Kidney tubule cell (primary cell): Measurements from ENCODE around the gene XRCC5.

ENCODE experiments used
- DNase-seq: peaks from one replicate; pipeline ENCODE4 v3.0.0-alpha.2; 2018; ENCODE audit warnings: low spot score

Gene XRCC5

GRCh38 chr2:216233281-216233995, 124.3 kb downstream of the XRCC5 start:
- no peak for DNase-seq

GRCh38 chr2:216234106-216234505, 125.0 kb downstream of the XRCC5 start:
- no peak for DNase-seq

- DNase-seq, result no peak
Observed at GRCh38 chr2:216235462-216235861, 126.3 kb downstream of the XRCC5 start.

GRCh38 chr2:216235896-216236295, 126.7 kb downstream of the XRCC5 start:
- DNase-seq, result no peak

GRCh38 chr2:216236486-216236885, 127.3 kb downstream of the XRCC5 start:
- no peak for DNase-seq

- DNase-seq, result no peak
Observed at GRCh38 chr2:216242365-216242764, 133.2 kb downstream of the XRCC5 start.

- DNase-seq, result no peak
Observed at GRCh38 chr2:216243026-216243425, 133.9 kb downstream of the XRCC5 start.

- no peak for DNase-seq
Observed at GRCh38 chr2:216245391-216245975, 136.3 kb downstream of the XRCC5 start.

GRCh38 chr2:216246766-216247165, 137.6 kb downstream of the XRCC5 start:
- DNase-seq, result no peak
